ENCODE measurements around the gene SHISA9.

- TF ChIP-seq CTCF (IDR thresholded peaks at IDR 0.05; ENCODE audit: insufficient read depth, low read length), result no peak
- TF ChIP-seq POLR2AphosphoS5 (IDR thresholded peaks at IDR 0.05; ENCODE audit: low read depth), result no peak
- no peak for TF ChIP-seq REST (IDR thresholded peaks at IDR 0.05; ENCODE audit: insufficient replicate concordance, low read depth)
- TF ChIP-seq GABPA (IDR thresholded peaks at IDR 0.05; ENCODE audit: low read depth), result no peak
- no peak for TF ChIP-seq SPI1 (IDR thresholded peaks at IDR 0.05; ENCODE audit: borderline replicate concordance, low read depth)
Observed at GRCh38 chr16:13103831-13104530, 202.6 kb downstream of the SHISA9 start.

Measured in HL-60 (cell line).